ENCODE measurements around the gene E4F1. TPM values are rescaled to one million over a fixed set of nuclear protein-coding genes. Genes with fewer than 3 reads are reported as not detected.

Gene E4F1
- total and polyA plus RNA-seq, 2 of the 13 experiments (the other 11 are each of a cell fraction or from before 2014, with no cell fraction given), result 13.8 to 19.5 TPM

DNA sequence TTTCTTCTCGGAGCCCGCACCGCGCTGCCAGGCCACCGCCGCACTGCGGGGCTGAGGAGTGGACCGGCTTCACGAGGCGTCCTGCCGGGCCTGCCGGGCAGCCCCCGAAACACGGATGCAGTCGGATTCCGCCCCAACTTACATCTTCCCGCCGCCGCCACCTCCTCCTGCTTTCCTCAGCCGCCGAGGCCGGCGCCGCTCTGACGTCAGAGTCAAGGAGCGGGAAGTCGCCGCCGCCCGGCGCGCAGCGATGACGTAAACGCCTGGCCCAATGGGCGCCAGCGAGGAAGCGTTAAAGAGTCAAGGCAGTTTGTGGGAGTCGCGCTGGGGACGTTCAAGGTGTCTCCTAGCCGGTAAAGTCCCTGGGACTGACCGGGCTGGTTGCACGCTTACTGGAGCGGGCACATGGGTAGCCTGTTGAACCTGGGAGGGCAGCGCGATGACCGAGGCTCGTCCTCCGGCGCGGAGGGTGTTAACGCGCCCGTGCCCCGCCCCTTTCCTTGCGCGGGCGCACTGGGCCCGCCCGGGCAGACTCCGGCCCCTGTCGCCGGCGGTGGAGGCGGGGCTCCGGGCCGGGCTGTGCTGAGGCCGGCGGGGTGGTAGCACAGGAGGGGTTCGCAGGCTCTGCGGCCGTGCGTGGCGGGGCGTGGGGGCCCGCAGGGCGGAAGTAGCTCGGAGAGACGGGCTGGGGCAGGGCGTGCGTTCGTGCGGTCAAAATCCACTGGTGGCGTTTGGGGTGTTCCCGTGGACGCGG is 44.7 kb downstream of the E4F1 start, which contains the start of gene RNPS1 (continued):
- TF ChIP-seq, protein P1, sequence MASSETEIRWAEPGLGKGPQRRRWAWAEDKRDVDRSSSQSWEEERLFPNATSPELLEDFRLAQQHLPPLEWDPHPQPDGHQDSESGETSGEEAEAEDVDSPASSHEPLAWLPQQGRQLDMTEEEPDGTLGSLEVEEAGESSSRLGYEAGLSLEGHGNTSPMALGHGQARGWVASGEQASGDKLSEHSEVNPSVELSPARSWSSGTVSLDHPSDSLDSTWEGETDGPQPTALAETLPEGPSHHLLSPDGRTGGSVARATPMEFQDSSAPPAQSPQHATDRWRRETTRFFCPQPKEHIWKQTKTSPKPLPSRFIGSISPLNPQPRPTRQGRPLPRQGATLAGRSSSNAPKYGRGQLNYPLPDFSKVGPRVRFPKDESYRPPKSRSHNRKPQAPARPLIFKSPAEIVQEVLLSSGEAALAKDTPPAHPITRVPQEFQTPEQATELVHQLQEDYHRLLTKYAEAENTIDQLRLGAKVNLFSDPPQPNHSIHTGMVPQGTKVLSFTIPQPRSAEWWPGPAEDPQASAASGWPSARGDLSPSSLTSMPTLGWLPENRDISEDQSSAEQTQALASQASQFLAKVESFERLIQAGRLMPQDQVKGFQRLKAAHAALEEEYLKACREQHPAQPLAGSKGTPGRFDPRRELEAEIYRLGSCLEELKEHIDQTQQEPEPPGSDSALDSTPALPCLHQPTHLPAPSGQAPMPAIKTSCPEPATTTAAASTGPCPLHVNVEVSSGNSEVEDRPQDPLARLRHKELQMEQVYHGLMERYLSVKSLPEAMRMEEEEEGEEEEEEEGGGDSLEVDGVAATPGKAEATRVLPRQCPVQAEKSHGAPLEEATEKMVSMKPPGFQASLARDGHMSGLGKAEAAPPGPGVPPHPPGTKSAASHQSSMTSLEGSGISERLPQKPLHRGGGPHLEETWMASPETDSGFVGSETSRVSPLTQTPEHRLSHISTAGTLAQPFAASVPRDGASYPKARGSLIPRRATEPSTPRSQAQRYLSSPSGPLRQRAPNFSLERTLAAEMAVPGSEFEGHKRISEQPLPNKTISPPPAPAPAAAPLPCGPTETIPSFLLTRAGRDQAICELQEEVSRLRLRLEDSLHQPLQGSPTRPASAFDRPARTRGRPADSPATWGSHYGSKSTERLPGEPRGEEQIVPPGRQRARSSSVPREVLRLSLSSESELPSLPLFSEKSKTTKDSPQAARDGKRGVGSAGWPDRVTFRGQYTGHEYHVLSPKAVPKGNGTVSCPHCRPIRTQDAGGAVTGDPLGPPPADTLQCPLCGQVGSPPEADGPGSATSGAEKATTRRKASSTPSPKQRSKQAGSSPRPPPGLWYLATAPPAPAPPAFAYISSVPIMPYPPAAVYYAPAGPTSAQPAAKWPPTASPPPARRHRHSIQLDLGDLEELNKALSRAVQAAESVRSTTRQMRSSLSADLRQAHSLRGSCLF (CRISPR knock-in tag; IDR thresholded peaks at IDR 0.05; ENCODE audit: borderline replicate concordance), result no peak
- TF ChIP-seq RBFOX2 (IDR thresholded peaks at IDR 0.05; ENCODE audit: low read depth, low read length) (peak; percentile 99), KDM5B (CRISPR knock-in tag; IDR thresholded peaks at IDR 0.05; ENCODE audit: borderline replicate concordance) (peak; percentile 94), PHF5A (CRISPR knock-in tag; IDR thresholded peaks at IDR 0.05; ENCODE audit: low read depth, unreplicated experiment) (no peak), ZNF777 (CRISPR knock-in tag; IDR thresholded peaks at IDR 0.05) (peak; percentile 13), ZFX (CRISPR knock-in tag; IDR thresholded peaks at IDR 0.05; ENCODE audit: low read depth) (peak; percentile 98), ZNF749 (CRISPR knock-in tag; IDR thresholded peaks at IDR 0.05; ENCODE audit: borderline replicate concordance) (peak; percentile 44; the same call in 1 of the 2 replicates), ZNF652 (CRISPR knock-in tag; IDR thresholded peaks at IDR 0.05; ENCODE audit: borderline replicate concordance, low read depth) (peak; percentile 97), DNMT1 (CRISPR knock-in tag; IDR thresholded peaks at IDR 0.05) (no peak), ZNF382 (CRISPR knock-in tag; IDR thresholded peaks at IDR 0.05; ENCODE audit: borderline replicate concordance) (no peak), JUNB (CRISPR knock-in tag; IDR thresholded peaks at IDR 0.05; ENCODE audit: borderline replicate concordance) (no peak)
- TF ChIP-seq, protein P2, sequence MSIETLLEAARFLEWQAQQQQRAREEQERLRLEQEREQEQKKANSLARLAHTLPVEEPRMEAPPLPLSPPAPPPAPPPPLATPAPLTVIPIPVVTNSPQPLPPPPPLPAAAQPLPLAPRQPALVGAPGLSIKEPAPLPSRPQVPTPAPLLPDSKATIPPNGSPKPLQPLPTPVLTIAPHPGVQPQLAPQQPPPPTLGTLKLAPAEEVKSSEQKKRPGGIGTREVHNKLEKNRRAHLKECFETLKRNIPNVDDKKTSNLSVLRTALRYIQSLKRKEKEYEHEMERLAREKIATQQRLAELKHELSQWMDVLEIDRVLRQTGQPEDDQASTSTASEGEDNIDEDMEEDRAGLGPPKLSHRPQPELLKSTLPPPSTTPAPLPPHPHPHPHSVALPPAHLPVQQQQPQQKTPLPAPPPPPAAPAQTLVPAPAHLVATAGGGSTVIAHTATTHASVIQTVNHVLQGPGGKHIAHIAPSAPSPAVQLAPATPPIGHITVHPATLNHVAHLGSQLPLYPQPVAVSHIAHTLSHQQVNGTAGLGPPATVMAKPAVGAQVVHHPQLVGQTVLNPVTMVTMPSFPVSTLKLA (IDR thresholded peaks at IDR 0.05), result 0 out of 2 replicates have a peak, but pooled peaks have one; percentile 36
- TF ChIP-seq, protein P3, sequence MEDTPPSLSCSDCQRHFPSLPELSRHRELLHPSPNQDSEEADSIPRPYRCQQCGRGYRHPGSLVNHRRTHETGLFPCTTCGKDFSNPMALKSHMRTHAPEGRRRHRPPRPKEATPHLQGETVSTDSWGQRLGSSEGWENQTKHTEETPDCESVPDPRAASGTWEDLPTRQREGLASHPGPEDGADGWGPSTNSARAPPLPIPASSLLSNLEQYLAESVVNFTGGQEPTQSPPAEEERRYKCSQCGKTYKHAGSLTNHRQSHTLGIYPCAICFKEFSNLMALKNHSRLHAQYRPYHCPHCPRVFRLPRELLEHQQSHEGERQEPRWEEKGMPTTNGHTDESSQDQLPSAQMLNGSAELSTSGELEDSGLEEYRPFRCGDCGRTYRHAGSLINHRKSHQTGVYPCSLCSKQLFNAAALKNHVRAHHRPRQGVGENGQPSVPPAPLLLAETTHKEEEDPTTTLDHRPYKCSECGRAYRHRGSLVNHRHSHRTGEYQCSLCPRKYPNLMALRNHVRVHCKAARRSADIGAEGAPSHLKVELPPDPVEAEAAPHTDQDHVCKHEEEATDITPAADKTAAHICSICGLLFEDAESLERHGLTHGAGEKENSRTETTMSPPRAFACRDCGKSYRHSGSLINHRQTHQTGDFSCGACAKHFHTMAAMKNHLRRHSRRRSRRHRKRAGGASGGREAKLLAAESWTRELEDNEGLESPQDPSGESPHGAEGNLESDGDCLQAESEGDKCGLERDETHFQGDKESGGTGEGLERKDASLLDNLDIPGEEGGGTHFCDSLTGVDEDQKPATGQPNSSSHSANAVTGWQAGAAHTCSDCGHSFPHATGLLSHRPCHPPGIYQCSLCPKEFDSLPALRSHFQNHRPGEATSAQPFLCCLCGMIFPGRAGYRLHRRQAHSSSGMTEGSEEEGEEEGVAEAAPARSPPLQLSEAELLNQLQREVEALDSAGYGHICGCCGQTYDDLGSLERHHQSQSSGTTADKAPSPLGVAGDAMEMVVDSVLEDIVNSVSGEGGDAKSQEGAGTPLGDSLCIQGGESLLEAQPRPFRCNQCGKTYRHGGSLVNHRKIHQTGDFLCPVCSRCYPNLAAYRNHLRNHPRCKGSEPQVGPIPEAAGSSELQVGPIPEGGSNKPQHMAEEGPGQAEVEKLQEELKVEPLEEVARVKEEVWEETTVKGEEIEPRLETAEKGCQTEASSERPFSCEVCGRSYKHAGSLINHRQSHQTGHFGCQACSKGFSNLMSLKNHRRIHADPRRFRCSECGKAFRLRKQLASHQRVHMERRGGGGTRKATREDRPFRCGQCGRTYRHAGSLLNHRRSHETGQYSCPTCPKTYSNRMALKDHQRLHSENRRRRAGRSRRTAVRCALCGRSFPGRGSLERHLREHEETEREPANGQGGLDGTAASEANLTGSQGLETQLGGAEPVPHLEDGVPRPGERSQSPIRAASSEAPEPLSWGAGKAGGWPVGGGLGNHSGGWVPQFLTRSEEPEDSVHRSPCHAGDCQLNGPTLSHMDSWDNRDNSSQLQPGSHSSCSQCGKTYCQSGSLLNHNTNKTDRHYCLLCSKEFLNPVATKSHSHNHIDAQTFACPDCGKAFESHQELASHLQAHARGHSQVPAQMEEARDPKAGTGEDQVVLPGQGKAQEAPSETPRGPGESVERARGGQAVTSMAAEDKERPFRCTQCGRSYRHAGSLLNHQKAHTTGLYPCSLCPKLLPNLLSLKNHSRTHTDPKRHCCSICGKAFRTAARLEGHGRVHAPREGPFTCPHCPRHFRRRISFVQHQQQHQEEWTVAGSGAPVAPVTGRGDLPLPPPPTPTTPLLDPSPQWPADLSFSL (CRISPR knock-in tag; IDR thresholded peaks at IDR 0.05), result no peak
